ENCODE results near the gene PNKD. TPM values are rescaled to one million over a fixed set of nuclear protein-coding genes. Genes with fewer than 3 reads are reported as not detected.

Gene PNKD
- total and polyA plus RNA-seq, 10 of the 15 experiments (the other 5 are each of a cell fraction or from before 2014, with no cell fraction given): 27.2 to 106 (median 61.3) TPM

- TF ChIP-seq IKZF2 (IDR thresholded peaks at IDR 0.05): no peak; a peak in 1 of 4 replicates
- peak; percentile 31; the same call in 1 of the 2 replicates for TF ChIP-seq HDGF (IDR thresholded peaks at IDR 0.05)
- TF ChIP-seq ZBTB4 (CRISPR knock-in tag; IDR thresholded peaks at IDR 0.05): no peak
- no peak for TF ChIP-seq POLR2AphosphoS2 (IDR thresholded peaks at IDR 0.05; ENCODE audit: low read depth, low read length)
- 0 out of 2 replicates have a peak, but pooled peaks have one; percentile 30 for TF ChIP-seq TCF12 (IDR thresholded peaks at IDR 0.05; ENCODE audit: low read depth, low read length)
- TF ChIP-seq MEF2A (IDR thresholded peaks at IDR 0.05; ENCODE audit: insufficient read depth, low read depth, low read length): no peak
- TF ChIP-seq SPI1 (IDR thresholded peaks at IDR 0.05; ENCODE audit: borderline replicate concordance, insufficient read depth, low read depth, low read length): 0 out of 2 replicates have a peak, but pooled peaks have one; percentile 12
- no peak for TF ChIP-seq ZBED1 (IDR thresholded peaks at IDR 0.05; ENCODE audit: borderline replicate concordance)
- TF ChIP-seq, protein P1, sequence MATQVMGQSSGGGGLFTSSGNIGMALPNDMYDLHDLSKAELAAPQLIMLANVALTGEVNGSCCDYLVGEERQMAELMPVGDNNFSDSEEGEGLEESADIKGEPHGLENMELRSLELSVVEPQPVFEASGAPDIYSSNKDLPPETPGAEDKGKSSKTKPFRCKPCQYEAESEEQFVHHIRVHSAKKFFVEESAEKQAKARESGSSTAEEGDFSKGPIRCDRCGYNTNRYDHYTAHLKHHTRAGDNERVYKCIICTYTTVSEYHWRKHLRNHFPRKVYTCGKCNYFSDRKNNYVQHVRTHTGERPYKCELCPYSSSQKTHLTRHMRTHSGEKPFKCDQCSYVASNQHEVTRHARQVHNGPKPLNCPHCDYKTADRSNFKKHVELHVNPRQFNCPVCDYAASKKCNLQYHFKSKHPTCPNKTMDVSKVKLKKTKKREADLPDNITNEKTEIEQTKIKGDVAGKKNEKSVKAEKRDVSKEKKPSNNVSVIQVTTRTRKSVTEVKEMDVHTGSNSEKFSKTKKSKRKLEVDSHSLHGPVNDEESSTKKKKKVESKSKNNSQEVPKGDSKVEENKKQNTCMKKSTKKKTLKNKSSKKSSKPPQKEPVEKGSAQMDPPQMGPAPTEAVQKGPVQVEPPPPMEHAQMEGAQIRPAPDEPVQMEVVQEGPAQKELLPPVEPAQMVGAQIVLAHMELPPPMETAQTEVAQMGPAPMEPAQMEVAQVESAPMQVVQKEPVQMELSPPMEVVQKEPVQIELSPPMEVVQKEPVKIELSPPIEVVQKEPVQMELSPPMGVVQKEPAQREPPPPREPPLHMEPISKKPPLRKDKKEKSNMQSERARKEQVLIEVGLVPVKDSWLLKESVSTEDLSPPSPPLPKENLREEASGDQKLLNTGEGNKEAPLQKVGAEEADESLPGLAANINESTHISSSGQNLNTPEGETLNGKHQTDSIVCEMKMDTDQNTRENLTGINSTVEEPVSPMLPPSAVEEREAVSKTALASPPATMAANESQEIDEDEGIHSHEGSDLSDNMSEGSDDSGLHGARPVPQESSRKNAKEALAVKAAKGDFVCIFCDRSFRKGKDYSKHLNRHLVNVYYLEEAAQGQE (IDR thresholded peaks at IDR 0.05; ENCODE audit: low read depth, low read length): no peak
- no peak for TF ChIP-seq STAT1 (conservative IDR thresholded peaks at IDR 0.05)
- TF ChIP-seq BRCA1 (IDR thresholded peaks at IDR 0.05; ENCODE audit: low read depth, low read length): no peak
- TF ChIP-seq GATAD2B (conservative IDR thresholded peaks at IDR 0.05; ENCODE audit: low read depth): 0 out of 2 replicates have a peak, but pooled peaks have one; percentile 3
- no peak for TF ChIP-seq MYC (IDR thresholded peaks at IDR 0.05; ENCODE audit: insufficient read depth, insufficient read length, insufficient replicate concordance, low read length, severe bottlenecking)
- TF ChIP-seq SUPT20H (IDR thresholded peaks at IDR 0.05; ENCODE audit: borderline replicate concordance, control insufficient read depth, low read depth, low read length): no peak
- TF ChIP-seq CBX3 (IDR thresholded peaks at IDR 0.05; ENCODE audit: borderline replicate concordance, low read depth): no peak
- TF ChIP-seq NRF1 (conservative IDR thresholded peaks at IDR 0.05; ENCODE audit: low read depth, low read length): peak; percentile 62
- peak in 1 of 2 experiments; percentile 50; a peak in 1 of 3 replicates for TF ChIP-seq EGR1 (IDR thresholded peaks at IDR 0.05; ENCODE audit: borderline replicate concordance in 1 of 2, low read depth in 2 of 2, low read length in 2 of 2)
- TF ChIP-seq, protein P2, sequence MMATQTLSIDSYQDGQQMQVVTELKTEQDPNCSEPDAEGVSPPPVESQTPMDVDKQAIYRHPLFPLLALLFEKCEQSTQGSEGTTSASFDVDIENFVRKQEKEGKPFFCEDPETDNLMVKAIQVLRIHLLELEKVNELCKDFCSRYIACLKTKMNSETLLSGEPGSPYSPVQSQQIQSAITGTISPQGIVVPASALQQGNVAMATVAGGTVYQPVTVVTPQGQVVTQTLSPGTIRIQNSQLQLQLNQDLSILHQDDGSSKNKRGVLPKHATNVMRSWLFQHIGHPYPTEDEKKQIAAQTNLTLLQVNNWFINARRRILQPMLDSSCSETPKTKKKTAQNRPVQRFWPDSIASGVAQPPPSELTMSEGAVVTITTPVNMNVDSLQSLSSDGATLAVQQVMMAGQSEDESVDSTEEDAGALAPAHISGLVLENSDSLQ (IDR thresholded peaks at IDR 0.05): peak; percentile 82
- no peak for TF ChIP-seq MTA3 (IDR thresholded peaks at IDR 0.05; ENCODE audit: borderline replicate concordance, low read length)
These were observed 58.9 kb downstream of the PNKD start (continued) for GRCh38 chr2:218329027-218329825.
